Stimulated activated CD8-positive, alpha-beta memory T cell treated with anti-CD3 and anti-CD28 coated beads, Interleukin-15, amount 100 ng/mL, for 1 hour (primary cell): ENCODE data around the gene RHOH.

Source experiments
- DNase-seq: peaks from one replicate; pipeline ENCODE4 v3.0.0-alpha.2; 2020; ENCODE audit warnings: low read depth

The RHOH gene

DNA sequence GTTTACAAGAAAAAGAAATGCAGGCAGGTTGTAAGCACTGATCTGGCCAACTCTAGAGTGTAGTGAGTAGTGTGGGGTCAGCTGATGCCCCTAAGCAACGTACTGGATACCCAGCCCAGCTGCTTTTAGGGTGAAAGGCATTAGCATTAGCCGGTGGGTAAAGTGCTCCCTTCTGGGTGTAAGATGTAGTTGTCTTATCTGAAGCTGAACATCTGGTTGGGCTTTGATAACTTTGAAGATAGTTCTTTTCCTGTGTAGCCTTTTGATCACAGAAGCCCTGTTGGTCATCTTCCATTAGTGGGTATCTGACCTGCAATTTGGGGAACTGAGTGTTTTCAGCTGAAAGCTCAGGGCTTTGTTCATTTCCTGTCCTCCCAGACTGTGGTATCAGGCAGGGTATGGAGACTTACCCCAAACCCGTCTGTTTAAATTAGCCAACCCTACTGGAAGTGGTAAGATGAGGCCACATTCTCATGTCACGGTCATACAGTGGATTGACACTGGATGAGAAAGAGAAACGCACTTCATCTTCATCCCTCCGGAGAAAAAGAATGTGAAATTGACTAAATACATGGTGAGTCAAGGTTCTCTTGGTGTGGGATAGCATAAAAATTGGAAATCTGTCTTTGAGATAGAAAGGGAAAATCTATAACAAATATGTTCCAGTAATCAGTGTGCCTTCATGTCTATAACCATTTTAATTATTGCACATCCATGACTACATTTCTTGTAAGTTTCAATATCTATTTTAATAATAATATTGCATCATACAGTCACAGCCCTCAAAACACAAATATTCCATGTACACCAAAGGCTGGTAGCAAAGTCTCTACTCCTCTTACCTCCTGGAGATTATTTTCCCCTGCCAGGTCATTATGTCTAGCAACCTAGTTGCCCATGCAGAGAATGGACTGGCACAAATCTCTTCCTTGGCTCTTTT is 8.7 kb downstream of the RHOH start:
- DNase-seq, result no peak

DNA sequence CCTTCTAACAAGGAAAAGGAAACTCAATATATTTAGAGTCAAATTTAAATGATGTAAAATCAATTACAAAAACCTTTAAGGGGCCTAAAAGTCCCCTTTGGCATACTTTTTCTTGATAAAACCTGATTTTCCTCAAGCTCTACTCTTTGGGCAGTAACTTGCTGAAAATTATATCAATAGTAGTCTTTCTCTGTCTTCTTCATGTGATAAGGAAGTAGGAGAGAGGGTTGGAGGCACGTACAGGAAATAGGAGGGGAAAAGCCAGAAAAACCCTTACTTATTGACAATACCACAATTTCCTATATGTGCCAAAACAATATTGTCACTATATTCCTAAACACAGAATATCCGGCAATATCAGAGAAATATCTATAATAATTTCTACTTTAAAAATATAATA is 9.6 kb downstream of the RHOH start:
- DNase-seq, result no peak

DNA sequence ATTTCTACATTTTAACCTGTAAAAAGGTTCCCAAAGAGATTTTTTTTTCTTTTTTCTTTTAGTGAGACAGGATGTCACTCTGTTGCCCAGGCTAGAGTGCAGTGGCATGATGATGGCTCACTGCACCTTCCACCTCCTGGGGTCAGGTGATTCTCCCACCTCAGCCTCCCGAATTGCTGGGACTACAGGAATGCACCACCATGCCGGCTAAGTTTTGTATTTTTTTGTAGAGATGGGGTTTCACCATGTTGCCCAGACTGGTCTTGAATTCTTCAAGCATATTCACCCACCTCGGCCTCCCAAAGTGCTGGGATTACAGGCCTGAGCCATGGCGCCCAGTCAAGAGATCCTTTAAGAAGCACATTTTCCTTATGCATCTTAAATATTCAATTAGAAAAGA is 12.6 kb downstream of the RHOH start:
- DNase-seq, result no peak

DNA sequence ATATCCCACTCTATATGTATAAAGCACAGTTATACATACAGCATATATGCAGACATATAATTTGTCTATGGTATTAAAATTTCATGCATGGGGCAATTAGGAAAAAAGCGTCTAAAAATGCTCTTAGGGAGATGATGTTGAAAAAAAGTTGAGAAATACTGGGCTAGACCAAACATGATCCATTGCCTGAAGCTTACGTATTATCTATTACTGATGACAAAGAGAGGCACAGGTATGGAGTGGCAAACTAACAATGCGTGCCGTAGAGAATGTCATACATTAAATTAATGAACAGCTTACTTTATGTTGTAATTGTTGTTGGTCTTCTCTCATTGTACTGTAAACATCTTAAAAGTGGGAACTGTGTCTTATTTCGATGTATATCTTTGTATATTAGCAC is 13.9 kb downstream of the RHOH start:
- no peak for DNase-seq

DNA sequence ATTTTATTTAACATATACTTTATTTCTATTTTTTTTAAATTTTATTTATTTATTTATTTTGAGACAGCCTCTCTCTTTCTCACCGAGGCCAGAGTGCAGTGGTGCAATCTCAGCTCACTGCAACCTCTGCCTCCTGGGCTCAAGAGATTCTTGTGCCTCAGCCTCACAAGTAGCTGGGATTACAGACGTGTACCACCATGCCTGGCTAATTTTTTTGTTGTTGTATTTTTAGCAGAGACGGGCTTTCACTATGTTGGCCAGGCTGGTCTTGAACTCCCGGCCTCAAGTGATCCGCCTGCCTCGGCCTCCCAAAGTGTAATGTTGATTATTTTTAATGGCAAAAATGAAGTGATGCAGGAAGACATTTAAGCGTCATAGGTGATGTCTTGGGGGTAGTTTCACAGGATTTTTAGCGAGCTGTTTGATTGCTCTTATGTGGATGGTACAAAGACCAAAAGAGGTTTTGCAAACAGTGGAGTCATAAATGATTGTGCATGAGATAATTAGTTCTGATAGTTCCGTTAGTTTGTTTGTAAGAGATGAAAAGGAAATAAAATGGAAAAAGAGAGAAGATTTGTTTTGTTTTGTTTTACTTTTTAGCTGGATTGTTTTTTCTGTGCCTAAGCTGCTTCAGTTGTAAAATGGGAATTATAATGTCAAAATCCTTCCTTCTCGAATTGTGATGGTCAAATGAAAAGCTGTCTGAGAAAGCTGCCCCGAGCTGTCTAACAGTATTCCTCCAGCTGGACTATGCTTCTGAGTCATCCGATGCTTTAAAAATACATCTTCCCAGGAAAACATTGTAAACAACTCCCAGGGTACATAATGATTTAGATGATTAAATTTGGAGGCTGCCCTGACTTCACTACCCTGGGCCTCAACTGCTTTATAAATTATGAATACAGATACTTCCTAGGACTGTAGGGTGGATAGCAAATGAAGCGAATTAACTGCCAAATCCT is 14.7 kb downstream of the RHOH start:
- no peak for DNase-seq

DNA sequence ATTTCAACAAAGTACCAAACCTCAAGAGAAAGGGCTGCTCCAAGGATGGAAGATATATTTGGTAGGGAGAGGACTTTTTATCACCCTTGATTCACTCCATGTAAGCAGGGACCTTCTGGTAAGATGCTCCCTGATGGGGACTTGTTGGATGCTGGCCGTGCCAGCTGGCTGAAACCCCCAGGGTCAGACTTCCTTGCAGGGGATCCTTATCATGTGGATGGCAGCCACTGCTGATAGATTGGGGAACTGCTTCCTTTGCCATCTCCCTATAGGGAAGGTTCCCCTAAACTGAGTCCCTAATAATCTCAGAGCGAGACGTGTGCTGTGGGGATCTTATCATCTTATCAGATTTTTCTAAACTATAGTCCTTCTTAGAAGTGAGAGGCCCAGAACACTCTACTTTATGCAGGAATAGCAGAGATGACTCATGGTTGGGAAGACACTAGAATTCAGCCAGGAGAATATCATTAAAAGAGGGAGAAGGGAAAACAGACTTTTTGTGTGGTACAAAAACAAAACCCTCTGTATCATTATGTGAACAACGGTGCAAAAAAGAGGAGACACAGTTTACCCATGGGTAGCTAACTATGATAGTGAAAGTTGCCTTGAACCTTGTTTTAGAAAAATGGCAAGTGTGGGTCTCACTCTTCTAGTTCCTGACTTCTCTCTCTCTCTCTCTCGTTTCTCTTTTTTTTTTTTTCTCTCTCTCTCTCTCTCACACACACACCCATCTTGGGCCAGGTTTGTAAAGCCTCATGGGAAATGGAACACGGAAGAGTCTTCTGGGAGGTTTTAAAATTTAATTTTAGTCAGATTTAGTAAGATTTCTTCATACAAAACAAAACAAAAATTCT is 16.1 kb downstream of the RHOH start:
- DNase-seq, result no peak

DNA sequence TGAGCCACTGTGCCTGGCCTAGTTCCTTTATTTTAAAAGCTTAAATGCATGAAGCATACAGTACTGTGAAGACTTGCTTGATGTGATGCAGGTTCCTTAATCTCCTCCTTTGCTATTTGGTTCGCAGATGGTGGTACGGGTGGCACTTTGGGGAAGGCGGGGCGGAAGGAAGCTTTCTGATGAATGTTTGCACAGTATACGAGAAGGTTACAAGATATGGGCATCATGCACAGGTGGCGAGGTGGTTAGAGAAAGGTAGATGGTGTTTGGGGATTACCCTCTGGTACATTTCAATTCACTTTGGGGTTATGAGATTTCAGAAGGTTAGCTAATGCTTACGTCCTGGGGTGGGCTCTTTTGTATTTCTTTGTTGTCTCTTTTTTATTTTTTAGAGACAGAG is 17.2 kb downstream of the RHOH start:
- no peak for DNase-seq

DNA sequence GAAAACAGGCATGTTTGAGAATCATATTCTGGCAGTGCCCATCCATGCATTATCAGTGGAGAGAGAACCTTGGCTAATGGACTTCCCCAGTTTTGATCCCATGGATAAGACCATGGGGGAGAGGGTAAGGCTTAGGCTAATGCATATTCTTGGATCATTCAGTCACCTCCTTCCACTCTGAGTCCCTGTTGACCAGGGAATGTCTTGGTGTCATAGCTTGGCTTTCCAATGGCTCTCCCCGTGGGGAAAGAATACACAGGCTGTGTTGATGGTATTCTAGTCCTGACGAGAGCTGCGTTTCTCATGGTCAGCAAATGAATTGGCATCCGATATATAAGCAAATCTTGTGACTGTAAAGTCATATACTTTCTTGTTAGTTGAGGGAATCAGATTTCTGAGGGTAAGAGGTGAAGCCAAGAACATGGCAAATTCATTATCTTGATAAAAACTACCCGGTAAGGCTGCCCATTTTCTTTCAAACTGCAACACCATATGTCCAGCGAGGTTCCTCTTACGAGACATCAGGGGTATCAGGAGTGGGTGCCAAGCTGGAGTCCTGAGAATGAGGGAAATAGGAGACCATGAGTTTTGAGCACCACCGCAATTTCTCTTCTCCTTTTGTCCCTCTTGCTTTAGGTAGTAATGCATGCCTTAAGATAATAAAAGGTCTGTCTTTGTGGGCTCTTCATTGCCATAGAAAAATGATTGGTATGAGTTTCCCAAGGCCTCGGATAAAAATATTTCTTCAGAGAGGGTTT is 18.0 kb downstream of the RHOH start:
- no peak for DNase-seq

DNA sequence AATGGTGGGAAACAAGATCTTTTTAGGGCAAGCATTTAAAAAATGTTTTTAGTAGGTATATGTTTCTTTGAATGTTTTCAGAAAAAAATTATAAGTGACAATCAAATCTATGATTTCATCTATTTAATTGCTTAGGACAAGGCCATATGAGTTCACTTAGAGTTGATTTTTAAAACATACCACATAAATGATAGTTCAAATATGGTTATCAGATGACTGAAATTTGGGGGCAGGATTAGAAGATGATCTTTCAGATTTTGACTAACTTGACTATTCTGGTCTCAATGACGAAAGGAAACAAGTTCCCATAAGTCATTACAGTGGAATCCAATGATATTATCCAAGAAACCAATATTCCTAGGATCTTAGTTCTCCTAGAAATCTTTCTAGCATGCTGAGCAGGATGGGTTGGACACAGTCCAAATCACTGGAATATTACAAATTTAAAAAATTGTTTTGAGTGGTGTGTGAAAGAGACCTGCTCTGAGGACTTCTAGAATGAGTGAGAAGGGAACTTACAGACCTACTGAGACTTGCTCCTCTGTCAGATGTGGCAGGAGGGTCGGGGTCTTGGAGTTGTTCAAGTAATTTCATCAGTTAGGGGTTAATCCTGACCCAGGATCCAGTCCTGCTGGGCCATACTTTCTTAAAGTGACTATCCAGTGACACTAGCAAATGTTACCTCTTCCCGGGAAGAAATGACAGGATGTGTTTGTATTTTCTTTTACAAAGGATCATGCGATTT is 20.0 kb downstream of the RHOH start:
- DNase-seq, result no peak

DNA sequence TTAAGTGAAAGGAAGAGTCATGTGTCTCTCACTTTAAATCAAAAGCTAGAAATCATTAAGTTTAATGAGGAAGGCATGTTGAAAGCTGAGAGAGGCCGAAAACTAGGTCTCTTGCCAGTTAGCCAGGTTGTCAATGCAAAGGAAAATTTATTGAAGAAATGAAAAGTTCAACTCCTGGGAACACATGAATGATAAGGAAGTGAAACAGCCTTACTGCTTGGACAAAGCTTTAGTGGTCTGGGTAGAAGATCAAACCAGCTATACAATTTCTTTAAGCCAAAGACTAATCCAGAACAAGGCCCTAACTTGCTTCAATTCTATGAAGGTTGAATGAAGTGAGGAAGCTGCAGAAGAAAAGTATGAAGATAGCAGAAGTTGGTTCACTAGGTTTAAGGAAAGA is 24.9 kb downstream of the RHOH start:
- DNase-seq, result no peak

DNA sequence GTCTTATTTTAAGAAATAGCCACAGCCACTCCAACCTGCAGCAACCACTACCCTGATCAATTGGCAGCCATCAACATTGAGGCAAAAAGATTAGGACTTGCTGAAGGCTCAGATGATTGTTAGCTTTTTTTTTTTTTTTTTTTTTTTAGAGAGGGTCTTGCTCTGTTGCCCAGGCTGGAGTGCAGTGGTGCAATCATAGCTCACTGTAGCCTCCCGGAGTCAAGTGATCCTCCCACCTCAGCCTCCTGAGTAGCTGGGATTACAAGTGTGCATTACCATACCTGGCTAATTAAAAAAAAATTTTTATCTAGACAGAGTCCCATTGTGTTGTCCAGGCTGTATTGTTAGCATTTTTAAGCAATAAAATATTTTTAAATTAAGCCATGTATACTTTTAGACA is 26.5 kb downstream of the RHOH start:
- no peak for DNase-seq

DNA sequence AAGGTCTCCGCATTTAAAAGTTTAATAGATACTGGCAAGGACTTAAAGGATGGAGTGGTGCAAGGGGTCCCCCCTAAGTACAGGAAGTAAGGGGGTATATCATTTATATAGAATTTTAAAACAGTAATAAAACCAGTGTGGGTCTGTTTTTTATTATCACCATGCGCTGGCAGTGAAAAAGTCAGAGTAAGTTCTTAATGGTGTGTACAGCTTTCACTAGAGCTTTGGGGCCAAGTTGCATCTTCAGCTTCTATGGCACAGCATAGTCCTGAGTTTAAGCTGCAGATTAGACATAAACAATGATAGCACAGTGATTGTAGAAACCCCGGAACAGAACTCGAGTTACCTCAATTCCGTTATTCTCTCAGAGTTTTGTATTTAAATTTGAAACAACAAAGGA is 27.6 kb downstream of the RHOH start:
- DNase-seq, result no peak

DNA sequence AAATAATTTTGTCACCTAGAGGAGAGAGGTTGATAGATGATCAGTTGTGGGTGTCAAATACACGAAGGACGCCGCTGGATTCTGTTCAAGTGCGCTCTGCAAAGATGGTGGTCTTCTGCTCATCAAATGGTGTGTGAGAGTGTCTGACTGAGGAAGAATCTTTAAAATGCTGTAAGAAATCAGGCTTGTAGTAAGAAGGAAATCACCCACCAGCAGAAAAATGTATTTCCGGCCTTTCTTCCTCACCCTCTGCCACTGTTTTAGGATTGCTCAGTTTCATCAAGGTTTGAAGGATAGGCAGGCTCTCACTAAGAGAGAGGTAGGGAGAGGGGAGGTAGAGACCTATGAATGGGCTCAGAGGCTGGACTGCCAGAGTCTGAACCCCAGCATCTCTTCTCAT is 28.7 kb downstream of the RHOH start:
- DNase-seq, result no peak

DNA sequence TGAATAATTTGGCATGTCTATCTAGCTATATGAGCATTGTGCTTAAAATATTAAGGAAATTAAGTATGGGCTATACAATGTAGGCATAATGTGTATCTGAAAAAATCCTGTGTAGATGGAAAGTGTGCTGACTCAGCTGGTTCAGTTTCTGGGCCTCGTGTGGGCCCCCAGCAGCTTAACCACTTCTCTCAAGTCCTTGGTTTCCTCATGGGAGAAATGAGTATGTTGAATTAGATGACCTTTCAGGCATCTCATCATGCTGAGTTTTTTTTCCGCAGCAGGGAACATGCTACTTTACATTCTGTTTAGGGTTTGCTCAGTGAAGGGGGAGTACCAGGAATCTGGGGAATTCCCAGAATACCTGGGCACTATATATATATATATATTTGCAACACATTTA is 30.5 kb downstream of the RHOH start:
- no peak for DNase-seq

DNA sequence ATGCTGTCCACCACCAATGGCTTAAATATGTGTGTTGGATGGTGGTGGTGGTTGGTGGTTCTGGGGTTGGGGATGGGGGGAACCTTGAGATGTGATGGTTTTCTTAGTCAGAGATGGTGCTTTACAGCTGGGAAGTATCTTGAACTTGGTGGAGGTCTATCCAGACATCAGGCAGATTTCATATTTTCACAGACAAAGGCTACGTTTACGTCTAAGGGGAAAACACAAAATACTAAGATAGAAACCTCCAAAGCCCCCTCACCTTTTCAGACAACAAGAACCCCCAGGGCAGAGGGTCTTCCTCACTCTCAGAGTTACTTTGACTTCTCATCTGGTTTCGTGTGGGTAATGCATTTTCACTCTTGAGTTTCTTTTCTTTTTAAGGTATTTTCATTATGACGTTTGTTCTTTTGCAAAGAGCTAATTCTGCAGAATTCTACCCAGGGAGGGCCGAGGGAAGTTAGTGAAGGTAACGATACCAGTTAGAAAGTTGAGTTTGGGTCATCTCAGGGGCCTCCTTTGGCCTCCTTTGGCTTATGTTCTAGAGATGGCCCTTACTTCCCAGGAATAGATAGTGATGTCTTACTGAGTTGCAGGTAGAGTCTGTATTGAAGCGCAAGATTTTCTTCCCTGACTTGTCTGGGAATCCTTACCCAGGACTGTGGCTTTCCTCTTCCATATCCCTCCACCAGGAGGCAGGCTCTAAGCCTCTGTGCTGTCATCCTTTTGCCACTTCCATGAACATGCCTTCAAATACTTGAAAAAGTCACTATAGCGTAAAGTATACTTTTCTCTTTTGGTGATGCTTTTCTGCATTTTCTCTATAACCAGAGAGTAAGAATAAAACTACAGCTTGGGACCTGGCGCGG is 31.9 kb downstream of the RHOH start:
- no peak for DNase-seq

DNA sequence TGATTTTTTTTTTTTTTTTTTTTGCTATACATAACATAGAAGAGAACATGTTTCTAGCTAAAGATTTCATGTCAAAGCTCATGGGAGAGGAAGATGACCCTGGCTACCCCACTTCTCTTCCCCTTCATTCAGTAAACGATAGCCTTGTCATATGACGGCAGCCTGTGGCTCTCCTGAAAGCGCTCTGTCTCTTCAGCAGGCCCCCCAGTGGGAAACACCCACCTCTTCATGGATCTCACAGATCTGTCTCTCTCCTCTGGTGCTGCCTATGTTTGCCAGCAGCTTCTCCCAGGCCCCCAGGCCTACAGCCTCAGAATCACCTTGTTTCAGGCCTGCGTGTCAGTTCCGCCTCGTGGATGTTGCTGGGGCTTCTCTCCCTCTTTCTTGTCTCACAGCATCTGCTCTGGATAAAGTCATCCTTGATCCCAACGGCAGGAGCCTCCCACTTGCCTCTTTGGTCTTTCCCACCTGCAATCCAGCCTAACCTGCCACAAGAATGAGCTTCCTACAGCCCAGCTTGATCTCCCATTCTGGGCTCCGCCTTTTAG is 34.6 kb downstream of the RHOH start:
- DNase-seq, result no peak

DNA sequence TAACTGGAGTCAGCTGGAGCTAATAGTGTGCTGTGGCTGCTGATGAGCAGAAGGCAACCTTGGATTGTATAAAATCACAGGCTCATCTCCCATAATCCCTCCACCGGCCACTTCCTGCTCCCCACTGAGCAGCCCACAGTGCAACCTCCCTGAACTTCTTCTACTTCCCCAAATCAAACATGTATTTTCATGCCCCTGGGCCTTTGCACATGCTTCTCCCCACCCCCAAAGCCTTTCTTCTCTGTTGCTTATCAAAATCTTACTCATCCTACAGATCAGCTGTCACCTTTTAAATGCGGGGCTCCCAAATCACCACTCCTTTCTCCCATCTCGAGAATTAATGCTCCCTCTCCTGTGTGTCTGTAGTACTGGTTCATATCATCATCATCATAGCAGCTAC is 35.8 kb downstream of the RHOH start:
- DNase-seq, result no peak

DNA sequence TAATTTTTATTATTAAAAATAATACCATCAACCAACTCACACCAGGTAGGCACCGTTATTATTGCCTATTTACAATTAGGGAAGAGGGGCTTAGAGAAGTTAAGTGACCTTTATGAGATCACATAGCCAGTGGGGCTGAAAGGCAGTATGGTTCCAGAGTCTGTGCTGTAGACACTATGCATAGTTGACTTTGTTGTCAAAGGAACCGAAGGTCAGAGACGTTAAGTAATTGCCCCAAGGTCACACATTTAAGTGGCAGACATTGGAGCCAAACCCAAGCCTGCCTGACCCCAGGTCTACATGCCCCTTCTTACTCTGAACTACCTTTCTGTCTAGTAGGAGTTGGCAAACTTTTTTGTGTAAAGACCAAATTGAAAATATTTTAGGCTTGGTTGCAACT is 36.4 kb downstream of the RHOH start:
- DNase-seq, result no peak

DNA sequence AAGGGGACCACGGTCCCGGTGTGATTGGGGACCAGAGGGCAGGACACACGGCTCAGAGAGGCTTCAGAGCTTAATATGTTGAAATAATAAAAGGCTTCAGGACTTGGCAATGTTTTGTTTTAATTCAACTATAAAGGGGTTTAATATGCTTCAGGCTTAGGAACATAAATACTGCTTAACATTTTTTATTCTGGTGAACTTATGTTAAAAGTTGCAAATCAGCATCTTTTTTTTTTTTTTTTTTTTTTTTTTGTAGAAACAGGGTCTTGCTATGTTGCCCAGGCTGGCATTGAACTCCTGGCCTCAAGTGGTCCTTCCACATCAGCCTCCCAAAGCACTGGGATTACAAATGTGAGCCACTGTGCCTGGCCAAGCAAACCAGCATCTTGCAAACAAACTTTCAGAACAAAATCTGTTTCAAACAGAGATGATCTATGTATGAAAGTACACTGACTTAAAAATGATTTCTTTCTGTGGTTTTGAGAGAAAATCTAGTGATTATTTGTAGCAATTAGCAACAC is 37.7 kb downstream of the RHOH start:
- DNase-seq, result no peak
